Measurements from ENCODE around the gene TANGO6.

GRCh38 chr16:69133373-69133954 is 290.1 kb downstream of the TANGO6 start:
- TF ChIP-seq POLR2A (IDR thresholded peaks at IDR 0.05; ENCODE audit: low read length) (no peak), GATA1 (IDR thresholded peaks at IDR 0.05; ENCODE audit: low read depth, low read length) (no peak)
